PFSK-1 (cell line): ENCODE measurements around the gene MAMLD1.
A peak's percentile ranks its signal among the peaks of the same experiment; 100 is the strongest.

ENCODE experiments used
- FOXP2 ChIP-seq: optimal IDR thresholded peaks from 2 replicates; pipeline ENCODE3; 2011; ENCODE audit warnings: borderline replicate concordance, control low read depth, inconsistent platforms; ENCODE audit not compliant: insufficient read depth; ENCODE audit errors: extremely low read length, extremely low read depth
- POLR2AphosphoS5 ChIP-seq: IDR thresholded peaks from 2 replicates; pipeline ENCODE4 v1.6.1; 2012; ENCODE audit warnings: low read depth, mild to moderate bottlenecking, control low read depth, low read length, moderate library complexity
- REST ChIP-seq, 2 experiments: IDR thresholded peaks; 2 replicates each; pipeline versions ENCODE4 v1.6.1 to v1.8.0; 2011 to 2012; ENCODE audit warnings: low read depth in 2 of 2, low read length in 2 of 2, control low read depth in 1 of 2, inconsistent platforms in 1 of 2, mild to moderate bottlenecking in 1 of 2, moderate library complexity in 1 of 2; ENCODE audit not compliant: insufficient read depth in 1 of 2
- SIN3A ChIP-seq: IDR thresholded peaks from 2 replicates; pipeline ENCODE4 v1.6.1; 2012; ENCODE audit warnings: mild to moderate bottlenecking, low read length, moderate library complexity, borderline replicate concordance; ENCODE audit not compliant: insufficient read depth
- TAF1 ChIP-seq: IDR thresholded peaks from 2 replicates; pipeline ENCODE4 v1.6.1; 2012; ENCODE audit warnings: low read length, control low read depth, borderline replicate concordance; ENCODE audit not compliant: insufficient read depth

MAMLD1 gene

GRCh38 chrX:150366951-150367545, 3.9 kb downstream of the MAMLD1 start:
- TF ChIP-seq TAF1 (no peak), POLR2AphosphoS5 (no peak; the same call in 1 of the 2 replicates), SIN3A (0 out of 2 replicates have a peak, but pooled peaks have one; percentile 29), FOXP2 (no peak)

- no peak for TF ChIP-seq SIN3A
- no peak for TF ChIP-seq TAF1
- TF ChIP-seq POLR2AphosphoS5, result no peak
- no peak for TF ChIP-seq REST (IDR thresholded peaks at IDR 0.05; ENCODE audit: insufficient read depth in 1 of 2, low read depth in 2 of 2, low read length in 2 of 2)
- TF ChIP-seq FOXP2, result no peak
These were observed 7.6 kb downstream of the MAMLD1 start for GRCh38 chrX:150370589-150371312.

- TF ChIP-seq POLR2AphosphoS5, result no peak; the same call in 1 of the 2 replicates
- no peak for TF ChIP-seq TAF1
- no peak for TF ChIP-seq REST (IDR thresholded peaks at IDR 0.05; ENCODE audit: insufficient read depth in 1 of 2, low read depth in 2 of 2, low read length in 2 of 2)
- no peak for TF ChIP-seq FOXP2
- TF ChIP-seq SIN3A, result no peak
These were observed 8.8 kb downstream of the MAMLD1 start for GRCh38 chrX:150371877-150372276.

GRCh38 chrX:150372280-150372679, 9.2 kb downstream of the MAMLD1 start:
- no peak for TF ChIP-seq REST (IDR thresholded peaks at IDR 0.05; ENCODE audit: insufficient read depth in 1 of 2, low read depth in 2 of 2, low read length in 2 of 2)
- TF ChIP-seq FOXP2, result no peak
- TF ChIP-seq TAF1, result no peak
- TF ChIP-seq SIN3A, result no peak
- TF ChIP-seq POLR2AphosphoS5, result no peak

- TF ChIP-seq POLR2AphosphoS5 (no peak), FOXP2 (no peak), SIN3A (no peak), TAF1 (no peak), REST (IDR thresholded peaks at IDR 0.05; ENCODE audit: insufficient read depth in 1 of 2, low read depth in 2 of 2, low read length in 2 of 2) (no peak)
These were observed 9.6 kb downstream of the MAMLD1 start for GRCh38 chrX:150372756-150373155.
